ENCODE data around the gene NFATC3.

DNA sequence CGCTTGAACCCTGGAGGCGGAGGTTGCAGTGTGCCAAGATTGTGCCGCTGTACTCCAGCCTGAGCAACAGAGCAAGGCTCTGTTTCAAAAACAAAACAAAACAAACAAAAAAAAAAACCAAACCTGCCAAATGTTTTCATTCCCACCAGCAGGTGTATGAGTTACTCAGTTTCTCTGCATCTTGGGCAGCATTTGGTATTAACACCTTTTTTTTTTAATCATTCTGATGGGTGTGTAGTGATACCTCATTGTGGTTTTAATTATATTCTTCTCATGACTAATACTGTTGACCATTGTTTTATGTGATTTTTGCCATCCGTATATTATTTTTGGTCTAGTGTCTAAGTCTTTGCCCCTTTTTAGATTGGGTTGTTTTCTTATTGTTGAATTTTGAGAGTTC, 15.3 kb downstream of the NFATC3 start:
- no peak for TF ChIP-seq REST (IDR thresholded peaks at IDR 0.05; ENCODE audit: insufficient replicate concordance, low read depth)
- TF ChIP-seq CTCF (IDR thresholded peaks at IDR 0.05; ENCODE audit: insufficient read depth, low read length), result no peak
- TF ChIP-seq POLR2AphosphoS5 (IDR thresholded peaks at IDR 0.05; ENCODE audit: low read depth), result no peak
- TF ChIP-seq SPI1 (IDR thresholded peaks at IDR 0.05; ENCODE audit: borderline replicate concordance, low read depth), result no peak
- no peak for TF ChIP-seq GABPA (IDR thresholded peaks at IDR 0.05; ENCODE audit: low read depth)

Measured in HL-60 (cell line).